HEK293 (cell line): ENCODE data around the gene SLX4.

Experiments used
- CTCF ChIA-PET: fragments of 350-600 bp; formaldehyde crosslinking; extraction: SDS; loops from one replicate; lab custom pipeline; 2021; ENCODE audit warnings: antibody characterized with exemption; lab: Yijun Ruan, JAX
- POLR2A ChIA-PET: fragments of 300-600 bp; formaldehyde crosslinking; extraction: SDS; loops from one replicate; lab custom pipeline; 2020; ENCODE audit warnings: antibody characterized with exemption, inconsistent platforms; lab: Yijun Ruan, JAX
- H3K27ac ChIP-seq: fragments of 200-500 bp; sonication (Bioruptor generic); 2 replicates; pipeline ENCODE4 v1.5.1; 2014; ENCODE audit warnings: low read depth, low read length, control low read depth, inconsistent platforms; ENCODE audit errors: extremely low read depth
- H3K36me3 ChIP-seq, 2 experiments: fragments of 200-500 bp in 1 of 2; sonication (Bioruptor generic) in 1 of 2; 1 replicate in 1 of 2; 2 replicates in 1 of 2; pipeline ENCODE4 v1.5.1; 2014 to 2017; ENCODE audit warnings: inconsistent platforms in 2 of 2, low read length in 2 of 2; ENCODE audit not compliant: control insufficient read depth in 2 of 2, insufficient read depth in 1 of 2
- H3K4me1 ChIP-seq: fragments of 200-500 bp; sonication (Bioruptor generic); 2 replicates; pipeline ENCODE4 v1.5.1; 2014; ENCODE audit warnings: mild to moderate bottlenecking, low read length, inconsistent platforms; ENCODE audit not compliant: control insufficient read depth, insufficient read depth
- H3K4me3 ChIP-seq: 2 replicates; pipeline ENCODE4 v1.5.1; 2011; ENCODE audit warnings: low read depth, mild to moderate bottlenecking, control low read depth, low read length, moderate library complexity
- H3K9me3 ChIP-seq: fragments of 200-500 bp; sonication (Bioruptor generic); 2 replicates; pipeline ENCODE4 v1.5.1; 2014; ENCODE audit warnings: low read depth, low read length, inconsistent platforms; ENCODE audit not compliant: control insufficient read depth, insufficient read depth
- AEBP2 ChIP-seq: fragments of 450-650 bp; formaldehyde crosslinking; IDR thresholded peaks from 2 replicates; pipeline ENCODE4 v1.5.1; 2016; ENCODE audit warnings: missing biosample characterization, missing genetic modification characterization, borderline replicate concordance
- GFI1B ChIP-seq: fragments of 450-650 bp; formaldehyde crosslinking; IDR thresholded peaks from 2 replicates; pipeline ENCODE4 v1.5.1; 2016; ENCODE audit warnings: missing biosample characterization, missing genetic modification characterization
- MYNN ChIP-seq: fragments of 450-650 bp; formaldehyde crosslinking; IDR thresholded peaks from 2 replicates; pipeline ENCODE4 v1.5.1; 2016; ENCODE audit warnings: missing biosample characterization, missing genetic modification characterization, borderline replicate concordance
- MZF1 ChIP-seq: fragments of 450-650 bp; formaldehyde crosslinking; IDR thresholded peaks from 2 replicates; pipeline ENCODE4 v1.5.1; 2017; ENCODE audit warnings: missing biosample characterization, missing genetic modification characterization, borderline replicate concordance
- REPIN1 ChIP-seq: fragments of 450-650 bp; formaldehyde crosslinking; IDR thresholded peaks from 2 replicates; pipeline ENCODE4 v1.5.1; 2017; ENCODE audit warnings: missing biosample characterization, missing genetic modification characterization, low read depth
- ZFHX2 ChIP-seq: fragments of 450-650 bp; formaldehyde crosslinking; conservative IDR thresholded peaks from 2 replicates; pipeline ENCODE4 v1.5.1; 2016; ENCODE audit warnings: missing biosample characterization, missing genetic modification characterization
- ZFP69B ChIP-seq: fragments of 450-650 bp; formaldehyde crosslinking; IDR thresholded peaks from 2 replicates; pipeline ENCODE4 v1.5.1; 2016; ENCODE audit warnings: missing biosample characterization, missing genetic modification characterization
- ZNF211 ChIP-seq: fragments of 450-650 bp; formaldehyde crosslinking; IDR thresholded peaks from 2 replicates; pipeline ENCODE4 v1.5.1; 2016; ENCODE audit warnings: low read depth, missing biosample characterization, missing genetic modification characterization
- ZNF239 ChIP-seq: fragments of 450-650 bp; formaldehyde crosslinking; IDR thresholded peaks from 2 replicates; pipeline ENCODE4 v1.5.1; 2016; ENCODE audit warnings: missing biosample characterization, missing genetic modification characterization
- ZNF530 ChIP-seq: fragments of 450-650 bp; formaldehyde crosslinking; IDR thresholded peaks from 2 replicates; pipeline ENCODE4 v1.5.1; 2016; ENCODE audit warnings: low read depth, missing biosample characterization, missing genetic modification characterization
- ZNF560 ChIP-seq: fragments of 450-650 bp; formaldehyde crosslinking; IDR thresholded peaks from 2 replicates; pipeline ENCODE4 v1.5.1; 2017; ENCODE audit warnings: missing biosample characterization, missing genetic modification characterization, borderline replicate concordance
- ZNF639 ChIP-seq: fragments of 450-650 bp; formaldehyde crosslinking; IDR thresholded peaks from 2 replicates; pipeline ENCODE4 v1.5.1; 2016; ENCODE audit warnings: missing biosample characterization, missing genetic modification characterization
- ZNF692 ChIP-seq: fragments of 450-650 bp; formaldehyde crosslinking; IDR thresholded peaks from 2 replicates; pipeline ENCODE4 v1.5.1; 2016; ENCODE audit warnings: missing biosample characterization, missing genetic modification characterization
- ZNF791 ChIP-seq: fragments of 450-650 bp; formaldehyde crosslinking; IDR thresholded peaks from 2 replicates; pipeline ENCODE4 v1.5.1; 2016; ENCODE audit warnings: missing biosample characterization, missing genetic modification characterization
- ZSCAN23 ChIP-seq: fragments of 450-650 bp; formaldehyde crosslinking; IDR thresholded peaks from 2 replicates; pipeline ENCODE4 v1.5.1; 2016; ENCODE audit warnings: missing biosample characterization, missing genetic modification characterization
- TF ChIP-seq, protein P1 (sequence below): fragments of 450-650 bp; formaldehyde crosslinking; IDR thresholded peaks from 2 replicates; pipeline ENCODE4 v1.5.1; 2016; ENCODE audit warnings: missing biosample characterization, missing genetic modification characterization
- TF ChIP-seq, protein P2 (sequence below): fragments of 450-650 bp; formaldehyde crosslinking; IDR thresholded peaks from 2 replicates; pipeline ENCODE4 v1.5.1; 2016; ENCODE audit warnings: missing biosample characterization, missing genetic modification characterization
- TF ChIP-seq, protein P3 (sequence below): fragments of 450-650 bp; formaldehyde crosslinking; IDR thresholded peaks from 2 replicates; pipeline ENCODE4 v1.5.1; 2016; ENCODE audit warnings: missing biosample characterization, missing genetic modification characterization

SLX4 gene

GRCh38 chr16:3611146-3611975, at the start of gene SLX4 (continued):
- TF ChIP-seq, protein P1, sequence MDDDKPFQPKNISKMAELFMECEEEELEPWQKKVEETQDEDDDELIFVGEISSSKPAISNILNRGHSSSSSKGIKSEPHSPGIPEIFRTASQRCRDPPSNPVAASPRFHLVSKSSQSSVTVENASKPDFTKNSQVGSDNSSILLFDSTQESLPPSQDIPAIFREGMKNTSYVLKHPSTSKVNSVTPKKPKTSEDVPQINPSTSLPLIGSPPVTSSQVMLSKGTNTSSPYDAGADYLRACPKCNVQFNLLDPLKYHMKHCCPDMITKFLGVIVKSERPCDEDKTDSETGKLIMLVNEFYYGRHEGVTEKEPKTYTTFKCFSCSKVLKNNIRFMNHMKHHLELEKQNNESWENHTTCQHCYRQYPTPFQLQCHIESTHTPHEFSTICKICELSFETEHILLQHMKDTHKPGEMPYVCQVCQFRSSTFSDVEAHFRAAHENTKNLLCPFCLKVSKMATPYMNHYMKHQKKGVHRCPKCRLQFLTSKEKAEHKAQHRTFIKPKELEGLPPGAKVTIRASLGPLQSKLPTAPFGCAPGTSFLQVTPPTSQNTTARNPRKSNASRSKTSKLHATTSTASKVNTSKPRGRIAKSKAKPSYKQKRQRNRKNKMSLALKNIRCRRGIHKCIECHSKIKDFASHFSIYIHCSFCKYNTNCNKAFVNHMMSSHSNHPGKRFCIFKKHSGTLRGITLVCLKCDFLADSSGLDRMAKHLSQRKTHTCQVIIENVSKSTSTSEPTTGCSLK (tag by site-specific recombination): no peak
- no peak for TF ChIP-seq MZF1
- no peak; the same call in 1 of the 2 replicates for TF ChIP-seq REPIN1 (tag by site-specific recombination)
- no peak for TF ChIP-seq AEBP2 (tag by site-specific recombination)
- no peak for TF ChIP-seq GFI1B (tag by site-specific recombination)
- TF ChIP-seq ZNF211 (tag by site-specific recombination): no peak
- TF ChIP-seq ZFP69B: no peak

GRCh38 chr16:3659251-3659650, 47.8 kb upstream of the SLX4 start:
- TF ChIP-seq, protein P2, sequence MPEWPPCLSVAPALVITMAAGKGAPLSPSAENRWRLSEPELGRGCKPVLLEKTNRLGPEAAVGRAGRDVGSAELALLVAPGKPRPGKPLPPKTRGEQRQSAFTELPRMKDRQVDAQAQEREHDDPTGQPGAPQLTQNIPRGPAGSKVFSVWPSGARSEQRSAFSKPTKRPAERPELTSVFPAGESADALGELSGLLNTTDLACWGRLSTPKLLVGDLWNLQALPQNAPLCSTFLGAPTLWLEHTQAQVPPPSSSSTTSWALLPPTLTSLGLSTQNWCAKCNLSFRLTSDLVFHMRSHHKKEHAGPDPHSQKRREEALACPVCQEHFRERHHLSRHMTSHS (tag by site-specific recombination): no peak
- TF ChIP-seq ZNF791 (no peak), ZNF692 (tag by site-specific recombination) (no peak), ZNF639 (tag by site-specific recombination) (no peak), ZNF560 (no peak), ZFHX2 (no peak), ZNF530 (tag by site-specific recombination) (no peak), MYNN (tag by site-specific recombination) (no peak), ZSCAN23 (tag by site-specific recombination) (no peak), ZNF239 (tag by site-specific recombination) (no peak)
- TF ChIP-seq, protein P3, sequence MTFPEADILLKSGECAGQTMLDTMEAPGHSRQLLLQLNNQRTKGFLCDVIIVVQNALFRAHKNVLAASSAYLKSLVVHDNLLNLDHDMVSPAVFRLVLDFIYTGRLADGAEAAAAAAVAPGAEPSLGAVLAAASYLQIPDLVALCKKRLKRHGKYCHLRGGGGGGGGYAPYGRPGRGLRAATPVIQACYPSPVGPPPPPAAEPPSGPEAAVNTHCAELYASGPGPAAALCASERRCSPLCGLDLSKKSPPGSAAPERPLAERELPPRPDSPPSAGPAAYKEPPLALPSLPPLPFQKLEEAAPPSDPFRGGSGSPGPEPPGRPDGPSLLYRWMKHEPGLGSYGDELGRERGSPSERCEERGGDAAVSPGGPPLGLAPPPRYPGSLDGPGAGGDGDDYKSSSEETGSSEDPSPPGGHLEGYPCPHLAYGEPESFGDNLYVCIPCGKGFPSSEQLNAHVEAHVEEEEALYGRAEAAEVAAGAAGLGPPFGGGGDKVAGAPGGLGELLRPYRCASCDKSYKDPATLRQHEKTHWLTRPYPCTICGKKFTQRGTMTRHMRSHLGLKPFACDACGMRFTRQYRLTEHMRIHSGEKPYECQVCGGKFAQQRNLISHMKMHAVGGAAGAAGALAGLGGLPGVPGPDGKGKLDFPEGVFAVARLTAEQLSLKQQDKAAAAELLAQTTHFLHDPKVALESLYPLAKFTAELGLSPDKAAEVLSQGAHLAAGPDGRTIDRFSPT: no peak
- TF ChIP-seq, all 188 proteins: peak for 0
- Histone ChIP-seq H3K4me1 (no peaks in the 10 kb centered on the region), H3K4me3 (no peak overlapping the region), H3K36me3 (peaks cover 23 to 94% of the 10 kb centered on the region in 2 experiments), H3K27ac (no peak overlapping the region), H3K9me3 (no peaks in the 10 kb centered on the region)
- CTCF ChIA-PET: interaction anchor here (0.8 kb wide), 1 partner anchor 22 kb away, joined by 3 read pairs; no protein-coding TSS in a partner anchor
- POLR2A ChIA-PET: no interaction called here
